Measurements from ENCODE around the gene ZCCHC24.

Gene ZCCHC24

DNA sequence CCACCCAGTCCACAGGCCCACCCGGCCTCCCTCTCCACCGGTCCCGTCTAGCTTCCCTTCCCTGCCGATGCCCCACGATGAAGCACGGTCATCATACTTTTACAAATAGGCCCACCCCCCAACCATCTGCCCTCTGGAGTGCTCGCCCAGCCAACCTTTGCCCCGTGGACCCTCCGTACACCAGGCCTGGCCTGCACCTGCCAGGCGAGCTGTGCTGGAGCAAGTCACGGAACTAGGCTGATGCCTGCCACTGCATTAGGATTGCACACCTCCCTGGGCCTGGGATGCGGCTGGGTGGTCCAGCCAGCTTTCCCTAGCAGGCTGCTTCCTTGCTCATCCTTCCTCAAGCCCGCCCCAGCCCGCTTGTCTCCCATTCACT is 53.4 kb downstream of the ZCCHC24 start:
- no peak for TF ChIP-seq ZNF274 (IDR thresholded peaks at IDR 0.05; ENCODE audit: low read depth, low read length)
- H3K4me3 ChIP-seq (ENCODE audit: low read length), result no peak overlapping the region

- H3K4me3 ChIP-seq (ENCODE audit: low read length), result no peak overlapping the region
- no peak for TF ChIP-seq ZNF274 (IDR thresholded peaks at IDR 0.05; ENCODE audit: low read depth, low read length)
Measured at GRCh38 chr10:79391231-79392019, 54.0 kb downstream of the ZCCHC24 start.

GRCh38 chr10:79390551-79391229 is 54.7 kb downstream of the ZCCHC24 start:
- TF ChIP-seq ZNF274 (IDR thresholded peaks at IDR 0.05; ENCODE audit: low read depth, low read length), result no peak
- H3K4me3 ChIP-seq (ENCODE audit: low read length), result no peak overlapping the region

DNA sequence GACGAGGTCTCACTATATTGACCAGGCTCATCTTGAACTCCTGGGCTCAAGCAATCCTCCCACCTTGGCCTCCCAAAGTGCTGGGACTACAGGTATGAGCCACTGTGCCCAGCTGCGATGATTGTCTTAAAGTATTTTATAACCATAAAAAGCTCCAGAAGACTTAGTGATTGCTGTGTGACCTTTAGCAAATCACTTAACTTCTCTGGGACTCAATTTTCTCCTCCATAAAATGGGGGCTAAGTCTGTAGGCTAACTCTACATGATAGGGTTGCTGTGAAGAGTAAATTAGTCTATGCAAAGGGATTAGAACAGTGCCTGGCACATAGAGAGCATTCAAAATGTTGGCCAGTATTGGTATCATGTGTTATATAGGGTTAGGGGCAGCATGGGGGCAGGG is 55.4 kb downstream of the ZCCHC24 start:
- H3K4me3 ChIP-seq (ENCODE audit: low read length), result no peak overlapping the region
- TF ChIP-seq ZNF274 (IDR thresholded peaks at IDR 0.05; ENCODE audit: low read depth, low read length), result no peak

GRCh38 chr10:79387974-79388850 is 57.2 kb downstream of the ZCCHC24 start:
- no peak overlapping the region for H3K4me3 ChIP-seq (ENCODE audit: low read length)
- no peak for TF ChIP-seq ZNF274 (IDR thresholded peaks at IDR 0.05; ENCODE audit: low read depth, low read length)

DNA sequence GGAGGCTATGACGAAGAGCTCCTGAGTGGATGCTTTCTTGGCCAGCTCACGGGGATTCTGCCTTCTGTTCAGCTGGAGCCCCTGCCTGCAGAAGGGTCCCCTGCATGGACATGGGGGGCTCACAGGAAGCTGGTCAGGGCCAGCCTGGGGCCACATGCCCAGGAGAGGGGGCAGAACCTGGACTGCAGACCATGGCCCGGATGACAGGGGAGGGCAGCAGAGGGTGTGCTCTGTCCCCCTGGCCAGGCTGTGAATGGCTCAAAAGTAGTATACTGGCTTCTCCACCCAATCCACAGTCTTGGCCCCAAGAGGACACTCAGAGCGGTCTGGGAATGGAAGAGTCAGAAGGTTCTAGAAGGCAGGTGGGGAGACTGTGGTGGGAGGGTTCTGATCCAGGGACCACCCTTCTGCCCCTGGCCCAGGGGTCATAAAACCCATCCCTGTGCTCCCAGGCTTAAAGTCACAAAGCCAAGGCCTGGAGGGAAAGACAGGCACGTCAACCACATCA is 57.9 kb downstream of the ZCCHC24 start:
- no peak for TF ChIP-seq ZNF274 (IDR thresholded peaks at IDR 0.05; ENCODE audit: low read depth, low read length)
- H3K4me3 ChIP-seq (ENCODE audit: low read length), result no peak overlapping the region

DNA sequence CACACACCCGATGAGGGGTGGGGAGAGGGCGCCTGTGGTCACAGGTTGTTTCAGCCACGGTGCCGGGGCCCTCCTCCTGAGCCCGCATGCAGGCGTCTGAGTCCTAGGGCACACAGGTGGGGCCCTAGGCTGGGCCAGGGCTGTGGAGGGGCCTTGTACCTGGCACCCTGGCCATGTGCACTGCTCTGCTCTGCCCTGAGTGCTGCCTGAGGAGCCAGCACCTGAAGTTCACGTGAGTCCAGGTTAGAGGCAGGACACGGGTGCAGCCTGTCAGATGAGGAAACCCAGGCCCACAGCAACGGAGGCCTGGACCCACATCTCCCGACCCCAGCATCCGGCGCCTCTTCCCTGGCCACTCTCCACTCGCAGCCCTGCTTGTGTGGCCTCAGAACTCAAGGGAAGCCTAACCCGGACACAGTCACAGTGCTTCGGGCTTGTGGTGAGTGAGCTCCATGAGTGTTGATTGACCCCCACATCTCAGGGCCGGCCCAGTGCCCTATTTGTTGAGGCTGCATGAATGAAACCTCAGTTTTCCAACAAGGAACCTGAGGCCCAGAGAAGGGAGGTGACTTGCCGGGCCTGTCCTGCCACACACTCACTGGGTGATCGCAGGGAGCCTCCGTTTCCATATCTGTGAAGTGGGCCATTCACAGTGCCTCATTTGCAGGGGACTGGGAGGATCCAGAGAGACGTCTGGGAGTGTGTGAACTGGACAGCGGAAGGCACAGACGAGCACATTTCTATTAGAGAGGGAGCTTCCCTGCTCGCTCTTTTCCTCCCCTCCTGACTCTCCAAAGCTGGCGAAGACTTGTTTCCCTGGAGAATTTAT is 58.6 kb downstream of the ZCCHC24 start:
- TF ChIP-seq ZNF274 (IDR thresholded peaks at IDR 0.05; ENCODE audit: low read depth, low read length), result no peak
- H3K4me3 ChIP-seq (ENCODE audit: low read length), result no peak overlapping the region

DNA sequence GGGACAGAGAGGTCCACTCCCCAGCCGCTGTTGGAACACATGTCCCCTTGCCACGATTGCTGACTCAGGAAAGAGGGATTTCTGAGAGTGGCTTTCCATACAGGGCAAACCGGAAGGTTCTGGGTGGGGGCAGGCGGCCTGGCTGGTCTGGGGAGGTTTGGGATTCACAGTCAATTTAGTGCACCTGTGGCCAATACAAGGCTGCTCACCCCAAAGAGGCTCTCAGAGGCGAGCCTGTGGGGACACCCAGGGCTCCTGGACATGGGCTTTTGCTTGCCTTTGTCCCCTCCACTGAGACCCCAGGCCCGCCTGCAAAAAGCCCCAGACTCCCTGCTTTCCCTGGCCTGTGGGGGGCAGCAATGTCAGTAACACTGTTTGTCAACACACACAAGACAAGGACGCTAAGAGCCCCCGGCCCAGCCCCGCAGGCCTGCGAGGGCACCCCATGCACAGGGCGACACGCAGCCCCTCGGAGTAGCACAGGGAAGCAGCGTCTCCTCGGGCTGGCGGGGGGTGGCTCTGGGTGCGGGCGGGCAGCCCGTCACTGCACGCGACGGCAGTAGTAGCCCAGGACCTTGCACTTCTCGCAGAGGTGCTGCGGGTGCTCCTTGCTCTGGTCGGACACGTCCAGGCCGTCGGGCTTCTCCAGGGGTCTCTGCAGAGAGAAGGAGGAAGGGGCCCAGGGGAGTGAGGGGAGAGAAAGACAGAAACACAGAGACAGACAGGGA is 59.5 kb downstream of the ZCCHC24 start:
- no peak for TF ChIP-seq ZNF274 (IDR thresholded peaks at IDR 0.05; ENCODE audit: low read depth, low read length)
- H3K4me3 ChIP-seq (ENCODE audit: low read length), result no peak overlapping the region

DNA sequence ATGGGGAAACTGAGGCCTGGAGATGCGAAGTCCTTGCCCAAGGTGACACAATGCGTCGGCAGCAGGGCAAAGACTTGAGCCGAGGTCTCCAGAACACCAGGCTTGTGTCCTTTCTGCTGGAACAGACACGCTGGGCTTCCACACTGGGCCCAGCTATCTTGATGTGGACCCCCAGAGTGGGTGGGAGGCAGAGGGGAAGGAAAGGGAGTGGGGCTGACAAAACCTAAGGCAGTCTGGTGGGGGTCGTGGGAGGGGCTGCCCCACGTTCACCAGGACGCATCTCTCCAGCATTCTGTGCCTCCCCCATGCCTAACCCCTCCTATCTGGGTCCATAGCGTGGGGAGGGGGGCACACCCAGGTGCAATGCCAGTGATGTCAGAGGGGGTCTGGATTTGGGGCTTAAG is 60.0 kb downstream of the ZCCHC24 start:
- TF ChIP-seq ZNF274 (IDR thresholded peaks at IDR 0.05; ENCODE audit: low read depth, low read length), result no peak

DNA sequence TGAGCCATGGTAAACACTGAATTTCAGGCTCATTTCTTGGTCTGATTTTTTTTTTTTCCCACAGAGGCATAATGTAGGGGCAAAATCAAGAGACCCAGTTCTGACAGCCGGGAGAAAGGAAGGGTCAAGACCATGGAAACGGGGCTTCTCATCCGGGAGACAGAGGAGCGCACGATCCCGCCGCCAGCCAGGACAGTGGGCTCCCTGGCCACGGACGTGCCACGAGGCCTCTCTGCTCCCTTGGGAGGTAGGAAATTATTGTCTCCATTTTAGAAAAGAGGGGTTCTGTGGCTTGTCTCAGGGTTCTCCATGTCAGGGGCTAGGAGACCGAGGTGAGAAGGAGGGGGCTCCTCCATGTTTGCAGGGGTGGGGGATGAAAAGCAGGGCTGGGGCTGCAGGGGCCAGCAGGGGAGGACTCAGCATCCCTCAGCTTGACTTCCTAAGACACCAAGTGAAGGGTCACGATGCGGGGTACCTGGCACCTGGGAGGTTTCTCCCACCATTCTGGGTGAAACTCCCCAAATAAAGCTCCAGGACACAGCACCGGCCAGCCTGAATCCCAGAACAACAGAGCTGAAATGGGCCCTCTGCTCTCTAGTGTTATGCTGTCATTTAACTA is 60.5 kb downstream of the ZCCHC24 start:
- no peak for TF ChIP-seq ZNF274 (IDR thresholded peaks at IDR 0.05; ENCODE audit: low read depth, low read length)
- no peak overlapping the region for H3K4me3 ChIP-seq (ENCODE audit: low read length)

More for the DNA sequence above, 60.0 kb downstream of the ZCCHC24 start:
- no peak overlapping the region for H3K4me3 ChIP-seq (ENCODE audit: low read length)

- H3K4me3 ChIP-seq (ENCODE audit: low read length), result no peak overlapping the region
- TF ChIP-seq ZNF274 (IDR thresholded peaks at IDR 0.05; ENCODE audit: low read depth, low read length), result no peak
Measured at GRCh38 chr10:79383974-79384606, 61.3 kb downstream of the ZCCHC24 start.

GRCh38 chr10:79382491-79382941 is 62.9 kb downstream of the ZCCHC24 start:
- no peak for TF ChIP-seq ZNF274 (IDR thresholded peaks at IDR 0.05; ENCODE audit: low read depth, low read length)
- H3K4me3 ChIP-seq (ENCODE audit: low read length), result no peak overlapping the region
